ENCODE results near the gene LKAAEAR1. TPM values are rescaled to one million over a fixed set of nuclear protein-coding genes. Genes with fewer than 3 reads are reported as not detected.

LKAAEAR1 gene
- total and polyA plus RNA-seq, 9 of the 15 experiments (the other 6 are each of a cell fraction or from before 2014, with no cell fraction given): not detected

DNA sequence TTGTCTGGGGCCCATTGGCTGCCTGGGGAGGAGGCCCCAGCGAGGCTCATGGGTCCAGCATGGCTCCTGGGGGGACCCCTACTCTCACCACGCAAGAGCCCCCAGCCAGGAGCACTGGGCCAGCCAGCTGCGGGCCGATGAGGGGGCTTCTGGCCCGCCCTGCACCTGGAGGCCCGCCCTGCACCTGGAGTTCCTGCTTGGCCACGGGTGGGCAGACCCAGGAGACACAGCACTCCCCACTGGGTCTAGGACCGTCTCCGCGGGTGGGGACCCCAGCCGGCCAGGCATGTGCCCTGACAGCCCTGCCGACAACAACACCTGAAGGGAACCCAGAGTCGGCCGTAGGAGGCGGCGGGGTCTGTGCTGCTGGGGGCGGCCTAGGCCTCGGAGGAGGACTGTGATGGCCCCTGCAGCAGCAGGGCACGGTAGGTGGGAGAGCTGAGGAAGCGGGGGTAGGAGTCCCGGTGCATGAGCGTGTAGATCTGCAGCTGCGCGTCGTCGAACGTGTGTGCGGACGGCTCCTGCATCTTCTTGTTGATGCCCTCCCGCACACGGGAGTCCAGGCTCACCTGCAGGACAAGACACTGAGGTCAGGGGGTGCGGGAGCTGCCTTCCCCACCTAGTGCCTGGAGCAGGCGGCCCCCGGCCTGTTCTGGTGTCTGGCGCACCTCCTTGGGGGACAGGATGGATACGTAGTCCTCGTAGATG is 10.6 kb downstream of the LKAAEAR1 start:
- H2AFZ ChIP-seq (ENCODE audit: low read depth, low read length): no peak overlapping the region
- peaks cover 4% of the 10 kb centered on the region; the same call in 2 of the 3 replicates for H3K79me2 ChIP-seq (ENCODE audit: control insufficient read depth, insufficient read depth, low read length)
- ChIA-PET CTCF (ENCODE audit: low intra/inter-chr PET ratio) (no interaction called here), POLR2A (interaction anchor here (0.9 to 1.5 kb wide), 4 partner anchors 9 to 14 kb away, joined by 3 to 4 read pairs (median 4); partner anchors contain the start of gene LKAAEAR1)
- no peak overlapping the region for H3K4me3 ChIP-seq
- peaks cover 10 to 83% of the 10 kb centered on the region in 2 experiments; a peak in 4 of 5 replicates for H3K4me1 ChIP-seq (replicated peaks in 1 of 2; ENCODE audit: control insufficient read depth in 2 of 2, insufficient read depth in 2 of 2, low read length in 2 of 2)
- peak overlapping the region in 1 of 2 experiments; percentile 68; a peak in 2 of 4 replicates for H3K9ac ChIP-seq (ENCODE audit: insufficient read depth in 1 of 2, low read depth in 2 of 2, low read length in 2 of 2)
- no peaks in the 10 kb centered on the region for H3K9me1 ChIP-seq (ENCODE audit: control insufficient read depth, insufficient read depth, low read length)
- FAIRE-seq (no peak), ATAC-seq (no peak), DNase-seq (ENCODE audit: extremely low read depth in 1 of 4, low spot score in 3 of 4) (no peak)
- H3K4me2 ChIP-seq (ENCODE audit: insufficient read depth, low read length): no peak overlapping the region
- H3K27ac ChIP-seq (ENCODE audit: extremely low read depth, low read depth, low read length): no peak overlapping the region
- WGBS (ENCODE audit: insufficient coverage, low coverage, missing lambda C conversion rate): 91% methylated on average over 27 of the region's 37 CpGs
- no peaks in the 10 kb centered on the region for H4K20me1 ChIP-seq (replicated peaks; ENCODE audit: control insufficient read depth, insufficient read depth, low read length)
- TF ChIP-seq LEF1 (IDR thresholded peaks at IDR 0.05) (no peak), FOXA1 (IDR thresholded peaks at IDR 0.05; ENCODE audit: borderline replicate concordance) (no peak), YBX1 (IDR thresholded peaks at IDR 0.05) (no peak), RBFOX2 (IDR thresholded peaks at IDR 0.05; ENCODE audit: low read depth, low read length) (no peak), POLR2G (IDR thresholded peaks at IDR 0.05; ENCODE audit: low read depth, low read length) (peak; percentile 45)
- TF ChIP-seq, protein P1, sequence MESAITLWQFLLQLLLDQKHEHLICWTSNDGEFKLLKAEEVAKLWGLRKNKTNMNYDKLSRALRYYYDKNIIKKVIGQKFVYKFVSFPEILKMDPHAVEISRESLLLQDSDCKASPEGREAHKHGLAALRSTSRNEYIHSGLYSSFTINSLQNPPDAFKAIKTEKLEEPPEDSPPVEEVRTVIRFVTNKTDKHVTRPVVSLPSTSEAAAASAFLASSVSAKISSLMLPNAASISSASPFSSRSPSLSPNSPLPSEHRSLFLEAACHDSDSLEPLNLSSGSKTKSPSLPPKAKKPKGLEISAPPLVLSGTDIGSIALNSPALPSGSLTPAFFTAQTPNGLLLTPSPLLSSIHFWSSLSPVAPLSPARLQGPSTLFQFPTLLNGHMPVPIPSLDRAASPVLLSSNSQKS (CRISPR knock-in tag; IDR thresholded peaks at IDR 0.05): no peak
- TF ChIP-seq, protein P2, sequence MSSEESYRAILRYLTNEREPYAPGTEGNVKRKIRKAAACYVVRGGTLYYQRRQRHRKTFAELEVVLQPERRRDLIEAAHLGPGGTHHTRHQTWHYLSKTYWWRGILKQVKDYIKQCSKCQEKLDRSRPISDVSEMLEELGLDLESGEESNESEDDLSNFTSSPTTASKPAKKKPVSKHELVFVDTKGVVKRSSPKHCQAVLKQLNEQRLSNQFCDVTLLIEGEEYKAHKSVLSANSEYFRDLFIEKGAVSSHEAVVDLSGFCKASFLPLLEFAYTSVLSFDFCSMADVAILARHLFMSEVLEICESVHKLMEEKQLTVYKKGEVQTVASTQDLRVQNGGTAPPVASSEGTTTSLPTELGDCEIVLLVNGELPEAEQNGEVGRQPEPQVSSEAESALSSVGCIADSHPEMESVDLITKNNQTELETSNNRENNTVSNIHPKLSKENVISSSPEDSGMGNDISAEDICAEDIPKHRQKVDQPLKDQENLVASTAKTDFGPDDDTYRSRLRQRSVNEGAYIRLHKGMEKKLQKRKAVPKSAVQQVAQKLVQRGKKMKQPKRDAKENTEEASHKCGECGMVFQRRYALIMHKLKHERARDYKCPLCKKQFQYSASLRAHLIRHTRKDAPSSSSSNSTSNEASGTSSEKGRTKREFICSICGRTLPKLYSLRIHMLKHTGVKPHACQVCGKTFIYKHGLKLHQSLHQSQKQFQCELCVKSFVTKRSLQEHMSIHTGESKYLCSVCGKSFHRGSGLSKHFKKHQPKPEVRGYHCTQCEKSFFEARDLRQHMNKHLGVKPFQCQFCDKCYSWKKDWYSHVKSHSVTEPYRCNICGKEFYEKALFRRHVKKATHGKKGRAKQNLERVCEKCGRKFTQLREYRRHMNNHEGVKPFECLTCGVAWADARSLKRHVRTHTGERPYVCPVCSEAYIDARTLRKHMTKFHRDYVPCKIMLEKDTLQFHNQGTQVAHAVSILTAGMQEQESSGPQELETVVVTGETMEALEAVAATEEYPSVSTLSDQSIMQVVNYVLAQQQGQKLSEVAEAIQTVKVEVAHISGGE (CRISPR knock-in tag; IDR thresholded peaks at IDR 0.05): no peak
- intact Hi-C loops (cut with micrococcal nuclease) (no loop called here), in situ Hi-C loops (cut with MboI) (no loop called here)
- no peaks in the 10 kb centered on the region for H3K9me3 ChIP-seq (replicated peaks; ENCODE audit: control insufficient read depth, insufficient read depth, low read depth, low read length)
- no TSS peak for BruUV-seq (replicated peaks)
- no peaks in the 10 kb centered on the region for H3K27me3 ChIP-seq (ENCODE audit: control insufficient read depth in 2 of 2, insufficient read depth in 2 of 2, low read length in 2 of 2)
- peaks cover 8% of the 10 kb centered on the region; the same call in 1 of the 3 replicates for H3K36me3 ChIP-seq (ENCODE audit: control insufficient read depth, insufficient read depth, low read length)

Data from K562 (cell line).